ENCODE results near the gene CBFA2T2.
"Not testable (repeated sequence)": the region's sequence is repeated elsewhere in the genome, so short reads cannot be mapped to it uniquely, and the experiment has no call there.

The CBFA2T2 gene

GRCh38 chr20:33526769-33527168, 36.9 kb downstream of the CBFA2T2 start:
- Mint-ChIP-seq H3K9me3 (no peaks in the 10 kb centered on the region), H3K4me3 (no peak overlapping the region), H3K27ac (no peak overlapping the region), H3K27me3 (ENCODE audit: low read depth) (no peaks in the 10 kb centered on the region), H3K36me3 (ENCODE audit: low read depth) (peaks cover 12% of the 10 kb centered on the region), H3K4me1 (peaks cover 19% of the 10 kb centered on the region)
- TF ChIP-seq CTCF (IDR thresholded peaks at IDR 0.05; ENCODE audit: unreplicated experiment in 3 of 3): no peak

- H3K27me3 Mint-ChIP-seq (ENCODE audit: low read depth): no peaks in the 10 kb centered on the region
- peak overlapping the region; percentile 95 to 98 (median 97) for H3K27ac Mint-ChIP-seq
- peaks cover 34% of the 10 kb centered on the region for H3K4me1 Mint-ChIP-seq
- no peak for TF ChIP-seq CTCF (IDR thresholded peaks at IDR 0.05; ENCODE audit: unreplicated experiment in 3 of 3)
- peak overlapping the region in 2 of 3 experiments; percentile 22 to 49 for H3K4me3 Mint-ChIP-seq
- H3K9me3 Mint-ChIP-seq: no peaks in the 10 kb centered on the region
- no peaks in the 10 kb centered on the region for H3K36me3 Mint-ChIP-seq (ENCODE audit: low read depth)
These were observed 41.4 kb downstream of the CBFA2T2 start for GRCh38 chr20:33531047-33531877.

GRCh38 chr20:33531885-33532284, 42.0 kb downstream of the CBFA2T2 start:
- TF ChIP-seq CTCF (IDR thresholded peaks at IDR 0.05; ENCODE audit: unreplicated experiment in 3 of 3): no peak
- peak overlapping the region; percentile 95 to 98 (median 97) for H3K27ac Mint-ChIP-seq
- H3K27me3 Mint-ChIP-seq (ENCODE audit: low read depth): no peaks in the 10 kb centered on the region
- H3K4me3 Mint-ChIP-seq: peak overlapping the region in 1 of 3 experiments; percentile 49
- H3K9me3 Mint-ChIP-seq: no peaks in the 10 kb centered on the region
- H3K4me1 Mint-ChIP-seq: peaks cover 34% of the 10 kb centered on the region
- H3K36me3 Mint-ChIP-seq (ENCODE audit: low read depth): peaks cover 2% of the 10 kb centered on the region

GRCh38 chr20:33532753-33533459, 43.0 kb downstream of the CBFA2T2 start:
- H3K4me1 Mint-ChIP-seq: peaks cover 33% of the 10 kb centered on the region

GRCh38 chr20:33535717-33536116, 45.8 kb downstream of the CBFA2T2 start:
- not testable (repeated sequence) for H3K4me3 Mint-ChIP-seq; H3K27me3 Mint-ChIP-seq (ENCODE audit: low read depth); H3K9me3 Mint-ChIP-seq; H3K27ac Mint-ChIP-seq
- Mint-ChIP-seq H3K36me3 (ENCODE audit: low read depth) (peaks cover 27% of the 10 kb centered on the region), H3K4me1 (peaks cover 35% of the 10 kb centered on the region)

More at GRCh38 chr20:33532753-33533459, 43.0 kb downstream of the CBFA2T2 start:
- Mint-ChIP-seq H3K27me3 (ENCODE audit: low read depth) (no peaks in the 10 kb centered on the region), H3K36me3 (ENCODE audit: low read depth) (peaks cover 13% of the 10 kb centered on the region), H3K4me3 (peak overlapping the region in 1 of 3 experiments; percentile 17), H3K9me3 (peaks cover 5% of the 10 kb centered on the region), H3K27ac (peak overlapping the region; percentile 95 to 98 (median 97))
- TF ChIP-seq CTCF (IDR thresholded peaks at IDR 0.05; ENCODE audit: unreplicated experiment in 3 of 3): no peak

GRCh38 chr20:33537608-33538007, 47.7 kb downstream of the CBFA2T2 start:
- peaks cover 5% of the 10 kb centered on the region for H3K9me3 Mint-ChIP-seq
- no peaks in the 10 kb centered on the region for H3K27me3 Mint-ChIP-seq (ENCODE audit: low read depth)
- peaks cover 27% of the 10 kb centered on the region for H3K36me3 Mint-ChIP-seq (ENCODE audit: low read depth)
- TF ChIP-seq CTCF (IDR thresholded peaks at IDR 0.05; ENCODE audit: unreplicated experiment in 3 of 3): no peak
- peaks cover 16% of the 10 kb centered on the region for H3K4me1 Mint-ChIP-seq
- H3K27ac Mint-ChIP-seq: no peak overlapping the region
- H3K4me3 Mint-ChIP-seq: no peak overlapping the region
